ENCODE results near the gene CLINT1.

The CLINT1 gene

GRCh38 chr5:157842185-157842584, 16.8 kb downstream of the CLINT1 start:
- no peak overlapping the region for H3K27ac Mint-ChIP-seq
- ATAC-seq (no peak), DNase-seq (no peak)
- no peaks in the 10 kb centered on the region for H3K9me3 Mint-ChIP-seq
- no peak overlapping the region for H3K4me3 Mint-ChIP-seq
- peaks cover 14% of the 10 kb centered on the region for H3K4me1 Mint-ChIP-seq
- no peaks in the 10 kb centered on the region for H3K27me3 Mint-ChIP-seq

- H3K4me1 Mint-ChIP-seq = peaks cover 16% of the 10 kb centered on the region
- DNase-seq (no peak), ATAC-seq (no peak)
- no peaks in the 10 kb centered on the region for H3K27me3 Mint-ChIP-seq
- H3K4me3 Mint-ChIP-seq = no peak overlapping the region
- H3K9me3 Mint-ChIP-seq = no peaks in the 10 kb centered on the region
- H3K27ac Mint-ChIP-seq = no peak overlapping the region
Measured at GRCh38 chr5:157839157-157839795, 19.7 kb downstream of the CLINT1 start.

- no peak overlapping the region for H3K4me3 Mint-ChIP-seq
- peak overlapping the region in 1 of 2 donors; percentile 0 for H3K27ac Mint-ChIP-seq
- no peaks in the 10 kb centered on the region for H3K9me3 Mint-ChIP-seq
- DNase-seq (no peak), ATAC-seq (no peak)
- H3K4me1 Mint-ChIP-seq = peaks cover 11% of the 10 kb centered on the region
- H3K27me3 Mint-ChIP-seq = no peaks in the 10 kb centered on the region
Measured at GRCh38 chr5:157836121-157836753, 22.7 kb downstream of the CLINT1 start.

GRCh38 chr5:157835041-157835440, 23.9 kb downstream of the CLINT1 start:
- Mint-ChIP-seq H3K4me3 (no peak overlapping the region), H3K9me3 (no peaks in the 10 kb centered on the region), H3K4me1 (peaks cover 12% of the 10 kb centered on the region), H3K27me3 (no peaks in the 10 kb centered on the region), H3K27ac (no peak overlapping the region)
- DNase-seq = no peak
- ATAC-seq = no peak

- H3K27ac Mint-ChIP-seq = peak overlapping the region; percentile 12 to 19
- no peak for DNase-seq
Measured at GRCh38 chr5:157828944-157829639, 29.9 kb downstream of the CLINT1 start.

GRCh38 chr5:157828105-157828943, 30.6 kb downstream of the CLINT1 start:
- Mint-ChIP-seq H3K9me3 (no peaks in the 10 kb centered on the region), H3K27ac (peak overlapping the region; percentile 41 to 50), H3K27me3 (no peaks in the 10 kb centered on the region), H3K4me1 (peaks cover 37% of the 10 kb centered on the region), H3K4me3 (peak overlapping the region; percentile 29 to 48)
- peak; percentile 53 for ATAC-seq
- DNase-seq = no peak

More at GRCh38 chr5:157828944-157829639, 29.9 kb downstream of the CLINT1 start:
- Mint-ChIP-seq H3K27me3 (no peaks in the 10 kb centered on the region), H3K9me3 (no peaks in the 10 kb centered on the region), H3K4me3 (peak overlapping the region in 1 of 2 donors; percentile 48), H3K4me1 (peaks cover 37% of the 10 kb centered on the region)
- peak; percentile 52 for ATAC-seq

GRCh38 chr5:157827423-157827822, 31.5 kb downstream of the CLINT1 start:
- ATAC-seq = no peak
- no peak for DNase-seq
- H3K9me3 Mint-ChIP-seq = peaks cover 0 to 2% of the 10 kb centered on the region in 2 donors
- H3K27me3 Mint-ChIP-seq = no peaks in the 10 kb centered on the region
- H3K27ac Mint-ChIP-seq = no peak overlapping the region
- H3K4me1 Mint-ChIP-seq = peaks cover 39% of the 10 kb centered on the region
- H3K4me3 Mint-ChIP-seq = no peak overlapping the region

- H3K4me1 Mint-ChIP-seq = peaks cover 52% of the 10 kb centered on the region
- no peak overlapping the region for H3K27ac Mint-ChIP-seq
- DNase-seq (no peak), ATAC-seq (no peak)
- H3K4me3 Mint-ChIP-seq = no peak overlapping the region
- H3K27me3 Mint-ChIP-seq = no peaks in the 10 kb centered on the region
- peaks cover 0 to 6% of the 10 kb centered on the region in 2 donors for H3K9me3 Mint-ChIP-seq
Measured at GRCh38 chr5:157823655-157824054, 35.3 kb downstream of the CLINT1 start.

- ATAC-seq (peak; percentile 64), DNase-seq (no peak)
- Mint-ChIP-seq H3K4me3 (no peak overlapping the region), H3K4me1 (peaks cover 43% of the 10 kb centered on the region), H3K27ac (no peak overlapping the region), H3K9me3 (peaks cover 0 to 6% of the 10 kb centered on the region in 2 donors), H3K27me3 (no peaks in the 10 kb centered on the region)
Measured at GRCh38 chr5:157821822-157822622, 36.9 kb downstream of the CLINT1 start.

- ATAC-seq = no peak
- Mint-ChIP-seq H3K27me3 (no peaks in the 10 kb centered on the region), H3K27ac (peak overlapping the region in 1 of 2 donors; percentile 66), H3K4me1 (peaks cover 43% of the 10 kb centered on the region), H3K4me3 (no peak overlapping the region), H3K9me3 (peaks cover 0 to 6% of the 10 kb centered on the region in 2 donors)
- DNase-seq = no peak
Measured at GRCh38 chr5:157821405-157821804, 37.5 kb downstream of the CLINT1 start.

GRCh38 chr5:157820593-157821252, 38.2 kb downstream of the CLINT1 start:
- peaks cover 37% of the 10 kb centered on the region for H3K4me1 Mint-ChIP-seq
- peak overlapping the region in 1 of 2 donors; percentile 61 for H3K27ac Mint-ChIP-seq
- DNase-seq = no peak
- H3K9me3 Mint-ChIP-seq = peaks cover 0 to 6% of the 10 kb centered on the region in 2 donors
- no peak for ATAC-seq
- H3K4me3 Mint-ChIP-seq = no peak overlapping the region
- H3K27me3 Mint-ChIP-seq = no peaks in the 10 kb centered on the region

- Mint-ChIP-seq H3K4me1 (peaks cover 35% of the 10 kb centered on the region), H3K4me3 (no peak overlapping the region), H3K27me3 (no peaks in the 10 kb centered on the region), H3K27ac (no peak overlapping the region), H3K9me3 (peaks cover 0 to 6% of the 10 kb centered on the region in 2 donors)
- ATAC-seq = no peak
- no peak for DNase-seq
Measured at GRCh38 chr5:157819502-157820115, 39.3 kb downstream of the CLINT1 start.

- Mint-ChIP-seq H3K4me3 (no peak overlapping the region), H3K27ac (no peak overlapping the region), H3K9me3 (peaks cover 0 to 6% of the 10 kb centered on the region in 2 donors), H3K4me1 (peaks cover 35% of the 10 kb centered on the region), H3K27me3 (no peaks in the 10 kb centered on the region)
- DNase-seq (no peak), ATAC-seq (no peak)
Measured at GRCh38 chr5:157818368-157818767, 40.6 kb downstream of the CLINT1 start.

GRCh38 chr5:157817928-157818327, 41.0 kb downstream of the CLINT1 start:
- no peak overlapping the region for H3K27ac Mint-ChIP-seq
- ATAC-seq (no peak), DNase-seq (no peak)
- no peaks in the 10 kb centered on the region for H3K27me3 Mint-ChIP-seq
- H3K4me1 Mint-ChIP-seq = peaks cover 35% of the 10 kb centered on the region
- H3K4me3 Mint-ChIP-seq = no peak overlapping the region
- H3K9me3 Mint-ChIP-seq = peaks cover 0 to 6% of the 10 kb centered on the region in 2 donors

Measured in stimulated activated naive CD8-positive, alpha-beta T cell treated with anti-CD3 and anti-CD28 coated beads, Interleukin-15, amount 100 ng/mL, for 72 hours (primary cell).